ENCODE data around the gene UBA1.

The UBA1 gene

GRCh38 chrX:47187106-47187677 lies 6.4 kb upstream of the UBA1 start:
- DNase-seq (ENCODE audit: low read depth in 2 of 3, low spot score in 2 of 3), result no peak

DNA sequence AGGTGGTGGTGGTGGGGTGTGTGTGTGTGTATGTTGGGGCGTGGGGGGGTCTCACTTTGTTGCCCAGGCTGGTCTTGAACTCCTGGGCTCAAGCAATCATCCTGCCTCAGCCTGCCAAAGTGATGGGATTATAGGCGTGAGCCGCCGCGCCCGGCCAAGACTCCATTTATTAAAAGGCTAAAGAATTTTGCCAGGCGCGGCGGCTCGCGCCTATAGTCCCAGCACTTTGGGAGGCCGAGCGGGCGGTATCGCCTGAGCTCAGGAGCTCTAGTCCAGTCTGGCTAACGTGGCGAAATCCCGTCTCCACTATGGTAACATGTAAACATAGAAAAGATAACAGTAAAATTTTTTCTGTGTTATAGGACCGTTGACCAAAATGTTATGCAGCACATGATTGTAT lies 3.7 kb upstream of the UBA1 start:
- DNase-seq (ENCODE audit: low read depth in 2 of 3, low spot score in 2 of 3), result no peak

DNA sequence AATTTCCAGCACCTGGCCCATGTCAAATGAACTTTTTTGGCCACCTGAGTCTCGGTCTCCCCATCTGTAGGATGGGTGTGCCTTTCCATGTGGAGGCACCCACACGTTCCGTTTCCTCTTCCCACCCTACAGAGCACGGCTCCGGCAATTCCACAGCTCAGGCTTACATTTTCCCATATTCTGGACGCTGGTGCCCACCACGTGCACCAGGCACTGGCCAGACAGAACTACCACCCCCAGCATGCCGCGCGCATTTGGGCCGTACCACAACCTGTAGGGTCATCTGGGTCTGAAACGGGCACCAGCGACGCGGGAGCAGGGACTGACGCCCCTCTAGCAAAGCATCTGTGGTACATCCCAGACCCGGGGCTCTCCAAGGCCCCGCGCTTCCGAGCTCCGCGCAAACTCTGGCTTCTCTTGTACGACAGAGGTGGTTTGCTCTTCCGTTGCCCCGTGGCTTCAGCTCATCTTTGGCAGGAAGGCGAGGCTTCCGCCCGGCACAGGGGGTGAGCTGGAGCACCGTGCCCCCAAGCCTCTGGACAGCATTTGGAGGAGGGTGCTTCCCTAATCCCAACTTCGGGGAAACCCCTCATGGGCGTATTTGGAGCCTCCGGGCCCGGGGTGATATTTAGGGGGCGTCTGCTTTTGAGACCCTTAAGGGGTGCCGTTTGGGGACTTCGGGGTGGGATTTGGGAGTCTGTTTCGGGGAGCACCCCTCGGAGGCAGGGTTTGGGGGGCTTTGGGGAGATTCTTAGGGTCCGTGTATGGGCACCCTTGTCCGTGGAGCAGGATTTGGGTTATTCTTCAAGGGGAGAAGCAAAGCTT lies 3.0 kb upstream of the UBA1 start:
- peak; percentile 40 to 64 (median 49) for DNase-seq (ENCODE audit: low read depth in 2 of 3, low spot score in 2 of 3)

GRCh38 chrX:47191331-47191730 lies 2.3 kb upstream of the UBA1 start:
- no peak for DNase-seq (ENCODE audit: low read depth in 2 of 3, low spot score in 2 of 3)

DNA sequence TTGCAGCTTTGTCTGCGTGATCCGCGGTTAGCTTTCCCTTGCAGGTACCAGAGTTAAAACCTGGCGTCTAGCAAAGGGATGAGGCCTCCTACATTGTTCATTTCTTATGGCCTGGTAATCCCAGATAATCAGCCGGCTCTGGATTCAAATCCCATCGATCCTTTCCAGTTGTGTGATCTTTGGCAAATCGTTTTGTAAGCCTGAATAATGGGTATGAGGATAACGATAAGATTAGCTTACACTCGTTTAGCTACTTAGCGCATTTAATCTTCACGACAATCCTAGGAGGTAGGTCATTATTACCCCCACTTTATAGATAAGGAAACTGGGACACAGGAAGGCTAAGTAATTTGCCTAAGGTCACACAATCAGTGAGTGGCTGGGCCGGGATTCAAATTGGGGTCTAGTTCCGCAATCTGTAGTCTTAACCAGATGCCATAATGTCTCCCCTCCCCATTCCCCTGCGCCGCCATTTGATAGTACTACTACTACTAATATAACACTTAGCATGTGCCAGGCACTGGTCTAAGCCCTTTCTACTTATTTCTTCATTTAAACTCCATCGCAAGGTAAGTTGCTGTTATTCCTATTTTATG lies 1.7 kb upstream of the UBA1 start:
- no peak for DNase-seq (ENCODE audit: low read depth in 2 of 3, low spot score in 2 of 3)

GRCh38 chrX:47194194-47194787 lies 662 bp downstream of the UBA1 start:
- no peak for DNase-seq (ENCODE audit: low read depth in 2 of 3, low spot score in 2 of 3)

DNA sequence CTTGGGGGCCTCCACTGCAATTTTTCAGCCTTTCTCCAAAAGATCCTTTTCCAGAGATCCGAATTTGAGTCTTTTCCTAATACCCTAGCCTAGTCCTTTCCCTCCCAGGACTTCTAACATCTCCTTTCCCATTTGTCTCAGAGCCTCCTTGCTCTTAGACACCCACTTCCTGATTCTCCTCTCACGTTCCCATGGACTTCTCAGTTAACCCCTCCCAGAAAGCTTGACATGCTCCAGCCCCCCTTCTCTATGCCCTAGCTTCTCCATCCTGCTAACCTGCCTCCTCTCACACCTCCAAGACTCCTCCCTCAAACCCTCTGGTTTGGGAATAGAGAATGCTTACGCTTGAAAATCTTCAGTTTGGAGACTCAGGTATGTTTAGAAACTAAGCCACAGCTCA lies 2.5 kb downstream of the UBA1 start:
- DNase-seq (ENCODE audit: low read depth in 2 of 3, low spot score in 2 of 3), result no peak

GRCh38 chrX:47197526-47197925 lies 3.9 kb downstream of the UBA1 start:
- DNase-seq (ENCODE audit: low read depth in 2 of 3, low spot score in 2 of 3), result no peak

- DNase-seq (ENCODE audit: low read depth in 2 of 3, low spot score in 2 of 3), result no peak
These were observed 4.5 kb downstream of the UBA1 start for GRCh38 chrX:47198026-47198686.

GRCh38 chrX:47198687-47199080 lies 5.1 kb downstream of the UBA1 start:
- DNase-seq (ENCODE audit: low read depth in 2 of 3, low spot score in 2 of 3), result no peak

DNA sequence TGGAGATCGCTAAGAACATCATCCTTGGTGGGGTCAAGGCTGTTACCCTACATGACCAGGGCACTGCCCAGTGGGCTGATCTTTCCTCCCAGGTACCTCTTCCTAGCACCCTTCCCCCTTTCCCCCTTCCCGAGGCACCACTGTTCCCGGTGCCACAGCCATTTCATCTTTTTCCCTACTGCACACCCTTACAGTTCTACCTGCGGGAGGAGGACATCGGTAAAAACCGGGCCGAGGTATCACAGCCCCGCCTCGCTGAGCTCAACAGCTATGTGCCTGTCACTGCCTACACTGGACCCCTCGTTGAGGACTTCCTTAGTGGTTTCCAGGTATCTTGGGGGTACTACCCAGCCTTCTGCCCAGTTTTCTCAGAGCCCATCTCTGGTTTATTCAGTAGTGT lies 5.7 kb downstream of the UBA1 start:
- DNase-seq (ENCODE audit: low read depth in 2 of 3, low spot score in 2 of 3), result no peak

DNA sequence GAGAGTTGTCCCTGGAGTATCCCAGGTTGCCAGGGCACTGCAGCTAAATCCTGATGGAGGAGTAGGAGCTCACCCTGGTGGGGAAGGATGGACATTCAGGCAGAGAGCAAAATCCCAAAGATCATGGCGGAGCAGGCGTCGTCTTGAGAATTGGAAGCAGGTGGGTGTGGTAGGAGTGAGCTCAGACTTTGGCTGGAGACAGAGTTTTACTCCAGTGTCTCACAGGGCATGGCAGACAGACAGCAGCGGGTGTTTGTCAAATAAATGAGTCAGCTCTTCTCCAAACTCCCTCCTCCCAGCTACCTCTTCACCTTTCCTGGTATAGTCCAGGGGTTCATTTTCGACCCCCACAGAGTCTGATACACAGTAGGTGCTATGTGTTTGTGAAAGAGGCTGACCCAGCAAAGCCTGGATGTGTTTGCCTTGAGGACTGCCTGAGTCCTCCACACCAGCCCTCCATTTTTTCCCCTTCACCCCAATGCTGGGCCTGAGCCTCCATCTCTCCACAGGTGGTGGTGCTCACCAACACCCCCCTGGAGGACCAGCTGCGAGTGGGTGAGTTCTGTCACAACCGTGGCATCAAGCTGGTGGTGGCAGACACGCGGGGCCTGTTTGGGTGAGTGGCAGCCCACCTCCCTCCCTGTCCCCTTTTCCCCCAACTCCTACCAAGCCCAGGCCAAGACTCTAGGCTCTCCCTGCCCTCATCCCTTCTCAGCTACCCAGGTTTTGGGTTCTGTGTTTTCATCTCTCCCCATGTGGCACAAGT lies 6.9 kb downstream of the UBA1 start:
- no peak for DNase-seq (ENCODE audit: low read depth in 2 of 3, low spot score in 2 of 3)

GRCh38 chrX:47201345-47201944 lies 7.8 kb downstream of the UBA1 start:
- DNase-seq (ENCODE audit: low read depth in 2 of 3, low spot score in 2 of 3), result no peak

DNA sequence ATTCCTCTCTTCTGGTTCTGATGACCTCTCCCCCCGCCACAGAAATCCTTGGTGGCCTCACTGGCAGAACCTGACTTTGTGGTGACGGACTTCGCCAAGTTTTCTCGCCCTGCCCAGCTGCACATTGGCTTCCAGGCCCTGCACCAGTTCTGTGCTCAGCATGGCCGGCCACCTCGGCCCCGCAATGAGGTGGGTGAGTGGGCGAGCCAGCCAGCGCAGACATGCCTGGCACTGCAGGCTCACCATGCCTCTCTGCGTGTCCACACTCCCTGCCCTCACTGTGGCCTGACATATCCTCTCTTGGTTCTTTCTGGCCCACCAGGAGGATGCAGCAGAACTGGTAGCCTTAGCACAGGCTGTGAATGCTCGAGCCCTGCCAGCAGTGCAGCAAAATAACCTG lies 8.7 kb downstream of the UBA1 start:
- no peak for DNase-seq (ENCODE audit: low read depth in 2 of 3, low spot score in 2 of 3)

DNA sequence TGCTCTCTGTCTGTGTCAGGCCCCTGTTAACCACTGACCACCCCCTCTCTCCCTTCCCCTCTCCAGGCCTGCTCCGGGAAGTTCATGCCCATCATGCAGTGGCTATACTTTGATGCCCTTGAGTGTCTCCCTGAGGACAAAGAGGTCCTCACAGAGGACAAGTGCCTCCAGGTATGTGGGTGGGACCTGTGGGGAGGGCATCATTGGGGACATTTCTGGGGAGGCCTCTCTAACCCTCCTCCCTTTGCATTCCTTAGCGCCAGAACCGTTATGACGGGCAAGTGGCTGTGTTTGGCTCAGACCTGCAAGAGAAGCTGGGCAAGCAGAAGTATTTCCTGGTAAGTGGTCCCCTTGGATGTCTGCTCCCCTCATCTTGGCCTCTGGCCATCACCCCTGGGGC lies 9.2 kb downstream of the UBA1 start:
- no peak for DNase-seq (ENCODE audit: low read depth in 2 of 3, low spot score in 2 of 3)

DNA sequence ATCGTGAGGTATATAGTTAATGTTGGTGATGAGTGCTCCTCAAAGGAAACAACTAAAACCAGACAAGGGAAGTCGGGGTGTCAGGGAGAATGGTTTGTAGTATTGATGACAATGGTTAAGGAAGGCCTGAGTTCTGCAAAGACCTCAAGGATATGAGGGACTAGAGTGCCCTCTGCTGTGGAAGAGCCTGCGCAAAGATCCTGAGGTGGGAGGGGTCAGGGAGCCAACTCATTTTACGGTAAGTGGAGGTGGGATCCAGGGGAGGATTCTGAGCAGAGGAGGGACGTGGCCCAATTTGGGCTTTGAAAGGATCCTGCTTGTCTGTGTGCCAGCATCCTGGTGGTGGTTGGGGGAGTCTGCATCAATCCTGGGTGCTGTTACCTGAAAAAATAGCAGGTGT lies 11.3 kb downstream of the UBA1 start:
- DNase-seq (ENCODE audit: low read depth in 2 of 3, low spot score in 2 of 3), result no peak

DNA sequence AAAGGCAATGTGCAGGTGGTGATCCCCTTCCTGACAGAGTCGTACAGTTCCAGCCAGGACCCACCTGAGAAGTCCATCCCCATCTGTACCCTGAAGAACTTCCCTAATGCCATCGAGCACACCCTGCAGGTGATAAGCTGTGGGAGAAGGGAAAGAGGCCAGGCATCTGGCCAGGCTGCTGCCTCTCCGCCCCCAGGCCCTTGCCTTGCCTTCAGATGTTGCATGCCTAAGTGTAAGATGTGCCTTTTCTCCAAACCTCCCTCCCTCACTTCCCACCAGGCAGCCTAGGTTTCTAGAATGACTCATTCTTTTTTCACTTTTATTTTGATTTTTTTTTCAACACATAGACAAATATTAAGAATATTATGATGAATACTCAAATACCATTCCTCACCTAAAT lies 12.7 kb downstream of the UBA1 start:
- no peak for DNase-seq (ENCODE audit: low read depth in 2 of 3, low spot score in 2 of 3)

- no peak for DNase-seq (ENCODE audit: low read depth in 2 of 3, low spot score in 2 of 3)
These were observed 14.5 kb downstream of the UBA1 start for GRCh38 chrX:47208108-47208507.

- no peak for DNase-seq (ENCODE audit: low read depth in 2 of 3, low spot score in 2 of 3)
These were observed 16.0 kb downstream of the UBA1 start for GRCh38 chrX:47209508-47210238.
